IMR-90 (cell line): ENCODE data around the gene TFB2M. TPM values are rescaled to one million over a fixed set of nuclear protein-coding genes. Genes with fewer than 3 reads are reported as not detected.

Experiments
- ATAC-seq: fragments of 200-7000 bp; cut with Tn5 transposase; 2 replicates; pipeline ENCODE4 v1.9.1; 2020; ENCODE audit warnings: low read depth, mild to moderate bottlenecking, moderate library complexity
- BruUV-seq: library from RNA; stranded (reverse); fragments of 400-500 nt; replicated peaks from 2 replicates; lab custom pipeline; 2021; lab: Mats Ljungman, UMichigan
- CTCF ChIA-PET: fragments of 300-600 bp; formaldehyde crosslinking; extraction: SDS; loops from one replicate; lab custom pipeline; 2021; ENCODE audit warnings: antibody characterized with exemption; lab: Yijun Ruan, JAX
- POLR2A ChIA-PET: fragments of 300-600 bp; sonication (Branson Sonifier 250); formaldehyde crosslinking; loops from one replicate; lab custom pipeline; 2022; ENCODE audit warnings: antibody characterized with exemption; ENCODE audit not compliant: unreplicated experiment; lab: Charles Lee
- DNase-seq: peaks from one replicate; pipeline ENCODE4 v3.0.0; 2013
- H2AFZ ChIP-seq: replicated peaks from 2 replicates; pipeline ENCODE3; 2013; ENCODE audit warnings: low read length, mild to moderate bottlenecking; ENCODE audit not compliant: poor library complexity
- H2AK5ac ChIP-seq: 2 replicates; pipeline ENCODE4 v1.6.1; 2013; ENCODE audit warnings: low read depth, low read length, inconsistent platforms
- H2AK9ac ChIP-seq: replicated peaks from 2 replicates; pipeline ENCODE3; 2013; ENCODE audit warnings: mild to moderate bottlenecking, low read depth, low read length, moderate library complexity; ENCODE audit not compliant: poor library complexity
- H2BK120ac ChIP-seq: 2 replicates; pipeline ENCODE4 v1.6.1; 2013; ENCODE audit warnings: low read depth, low read length, inconsistent platforms
- H2BK15ac ChIP-seq: 3 replicates; pipeline ENCODE4 v1.6.1; 2013; ENCODE audit warnings: low read depth, low read length, inconsistent platforms
- H2BK20ac ChIP-seq: 2 replicates; pipeline ENCODE4 v1.6.1; 2013; ENCODE audit warnings: low read depth, mild to moderate bottlenecking, inconsistent platforms, low read length, moderate library complexity
- H2BK5ac ChIP-seq: 2 replicates; pipeline ENCODE4 v1.6.1; 2013; ENCODE audit warnings: mild to moderate bottlenecking, low read depth, low read length, inconsistent platforms; ENCODE audit not compliant: poor library complexity, severe bottlenecking
- H3K14ac ChIP-seq: replicated peaks from 2 replicates; pipeline ENCODE4 v1.6.1; 2013; ENCODE audit warnings: low read depth, low read length, inconsistent platforms
- H3K18ac ChIP-seq: 2 replicates; pipeline ENCODE4 v1.6.1; 2013; ENCODE audit warnings: low read depth, low read length, control low read depth
- H3K23ac ChIP-seq: 2 replicates; pipeline ENCODE4 v1.6.1; 2013; ENCODE audit warnings: low read depth, low read length, inconsistent platforms
- H3K27ac ChIP-seq: 2 replicates; pipeline ENCODE4 v1.5.1; 2013; ENCODE audit warnings: mild to moderate bottlenecking, control low read depth, low read length; ENCODE audit not compliant: insufficient read depth
- H3K27me3 ChIP-seq: 2 replicates; pipeline ENCODE4 v1.6.1; 2013; ENCODE audit warnings: low read length; ENCODE audit not compliant: control insufficient read depth, insufficient read depth
- H3K36me3 ChIP-seq: 2 replicates; pipeline ENCODE4 v1.6.1; 2013; ENCODE audit warnings: low read length, mixed read lengths; ENCODE audit not compliant: control insufficient read depth, insufficient read depth
- H3K4ac ChIP-seq: 2 replicates; pipeline ENCODE4 v1.6.1; 2013; ENCODE audit warnings: low read depth, low read length, inconsistent platforms
- H3K4me1 ChIP-seq: 2 replicates; pipeline ENCODE4 v1.6.1; 2013; ENCODE audit warnings: low read length, mixed read lengths; ENCODE audit not compliant: control insufficient read depth, insufficient read depth
- H3K4me2 ChIP-seq: 2 replicates; pipeline ENCODE4 v1.6.1; 2013; ENCODE audit warnings: low read depth, mild to moderate bottlenecking, control low read depth, low read length, moderate library complexity
- H3K4me3 ChIP-seq: 2 replicates; pipeline ENCODE4 v1.5.1; 2013; ENCODE audit warnings: low read depth, mild to moderate bottlenecking, control low read depth, low read length, moderate library complexity; ENCODE audit not compliant: insufficient read depth
- H3K56ac ChIP-seq: 2 replicates; pipeline ENCODE4 v1.6.1; 2013; ENCODE audit warnings: low read length, inconsistent platforms; ENCODE audit not compliant: insufficient read depth; ENCODE audit errors: extremely low read depth
- H3K79me1 ChIP-seq, 2 experiments: 2 replicates each; pipeline ENCODE4 v1.6.1; 2013; ENCODE audit warnings: low read length in 2 of 2, inconsistent platforms in 1 of 2, low read depth in 1 of 2
- H3K9ac ChIP-seq: 2 replicates; pipeline ENCODE4 v1.6.1; 2013; ENCODE audit warnings: low read depth, low read length, control low read depth
- H3K9me1 ChIP-seq: 2 replicates; pipeline ENCODE4 v1.6.1; 2013; ENCODE audit warnings: low read length, inconsistent platforms; ENCODE audit not compliant: insufficient read depth
- H3K9me3 ChIP-seq: 2 replicates; pipeline ENCODE4 v1.6.1; 2013; ENCODE audit warnings: low read length; ENCODE audit not compliant: control insufficient read depth, insufficient read depth
- H4K20me1 ChIP-seq: 2 replicates; pipeline ENCODE4 v1.6.1; 2013; ENCODE audit warnings: low read length, inconsistent platforms; ENCODE audit not compliant: insufficient read depth
- H4K5ac ChIP-seq: 2 replicates; pipeline ENCODE4 v1.6.1; 2013; ENCODE audit warnings: mild to moderate bottlenecking, low read depth, low read length, control low read depth
- H4K8ac ChIP-seq, 2 experiments: 2 replicates each; pipeline ENCODE4 v1.6.1; 2013; ENCODE audit warnings: low read depth in 2 of 2, low read length in 2 of 2, control low read depth in 1 of 2, inconsistent platforms in 1 of 2
- H4K91ac ChIP-seq: 2 replicates; pipeline ENCODE4 v1.6.1; 2013; ENCODE audit warnings: low read depth, low read length, inconsistent platforms; ENCODE audit not compliant: insufficient read depth
- BHLHE40 ChIP-seq: fragments of 150-350 bp; IDR thresholded peaks from 2 replicates; pipeline ENCODE4 v1.6.1; 2016; ENCODE audit warnings: mild to moderate bottlenecking, low read depth, low read length
- CEBPB ChIP-seq: IDR thresholded peaks from 2 replicates; pipeline ENCODE4 v1.6.1; 2012; ENCODE audit warnings: low read depth, low read length, improper control_type of control experiment
- FOS ChIP-seq: fragments of 150-350 bp; IDR thresholded peaks from 2 replicates; pipeline ENCODE4 v1.6.1; 2016; ENCODE audit warnings: low read depth, low read length
- MAFK ChIP-seq: IDR thresholded peaks from 2 replicates; pipeline ENCODE4 v1.6.1; 2012; ENCODE audit warnings: low read depth, low read length, improper control_type of control experiment
- MXI1 ChIP-seq: IDR thresholded peaks from 2 replicates; pipeline ENCODE4 v1.6.1; 2012; ENCODE audit warnings: low read depth, mild to moderate bottlenecking, low read length, moderate library complexity, borderline replicate concordance
- NFE2L2 ChIP-seq: fragments of 150-350 bp; IDR thresholded peaks from 2 replicates; pipeline ENCODE4 v1.6.1; 2016; ENCODE audit warnings: low read depth, mild to moderate bottlenecking, low read length
- POLR2A ChIP-seq: IDR thresholded peaks from 2 replicates; pipeline ENCODE4 v1.6.1; 2012; ENCODE audit warnings: mild to moderate bottlenecking, low read depth, low read length
- RCOR1 ChIP-seq: IDR thresholded peaks from 2 replicates; pipeline ENCODE4 v1.6.1; 2012; ENCODE audit warnings: mild to moderate bottlenecking, low read length, improper control_type of control experiment; ENCODE audit not compliant: insufficient replicate concordance
- SMC3 ChIP-seq: fragments of 150-350 bp; IDR thresholded peaks from 2 replicates; pipeline ENCODE4 v1.6.1; 2016; ENCODE audit warnings: low read depth, mild to moderate bottlenecking, antibody characterized with exemption, low read length, moderate library complexity
- USF2 ChIP-seq: fragments of 150-350 bp; IDR thresholded peaks from 2 replicates; pipeline ENCODE4 v1.6.1; 2017; ENCODE audit warnings: mild to moderate bottlenecking, antibody characterized with exemption, low read length, low read depth
- WGBS, 2 experiments: methylation state at CpG; one replicate each; pipeline versions ENCODE4 v1.1.5 to v1.1.7; 2013; ENCODE audit warnings: missing lambda C conversion rate in 2 of 2; ENCODE audit not compliant: insufficient read length in 1 of 2; ENCODE audit errors: extremely low coverage in 2 of 2; 5-methylcytosine and 5-hydroxymethylcytosine counted together
- dilution Hi-C: fragments of 300-500 bp; cut with HindIII; formaldehyde crosslinking; loops from one replicate; pipeline ENCODE4 v1.14.3; 2018; ENCODE audit warnings: low sequenced_read_pairs; ENCODE audit not compliant: unreplicated experiment
- in situ Hi-C: fragments of 300-500 bp; cut with MboI; formaldehyde crosslinking; loops from 3 replicates; pipeline ENCODE4 v1.14.3; 2019; ENCODE audit warnings: low sequenced_read_pairs, inconsistent platforms, mixed read lengths
- intact Hi-C: fragments of 100-400 bp; cut with micrococcal nuclease; formaldehyde crosslinking; loops from 2 replicates; pipeline ENCODE4 v1.10.0; 2022
- polyA plus RNA-seq, 3 experiments: library from polyadenylated mRNA; depleted of rRNA; stranded (reverse); fragments of >200 nt; gene quantifications; 2 replicates each; pipeline ENCODE4 v1.2.3, GENCODE V29; 2012; ENCODE audit warnings: low replicate concordance in 1 of 3
- total RNA-seq: library from RNA; depleted of rRNA; stranded (reverse); fragments of >200 nt; gene quantifications from 2 replicates; pipeline ENCODE4 v1.2.3, GENCODE V29; 2012
- TF ChIP-seq, protein P1 (sequence below): conservative IDR thresholded peaks from 2 replicates; pipeline ENCODE4 v1.5.1; 2012; ENCODE audit warnings: mild to moderate bottlenecking, low read depth, low read length, improper control_type of control experiment

TFB2M gene
- total and polyA plus RNA-seq, 2 of the 4 experiments (the other 2 are of a cell fraction): 13.3 to 15.7 TPM

DNA sequence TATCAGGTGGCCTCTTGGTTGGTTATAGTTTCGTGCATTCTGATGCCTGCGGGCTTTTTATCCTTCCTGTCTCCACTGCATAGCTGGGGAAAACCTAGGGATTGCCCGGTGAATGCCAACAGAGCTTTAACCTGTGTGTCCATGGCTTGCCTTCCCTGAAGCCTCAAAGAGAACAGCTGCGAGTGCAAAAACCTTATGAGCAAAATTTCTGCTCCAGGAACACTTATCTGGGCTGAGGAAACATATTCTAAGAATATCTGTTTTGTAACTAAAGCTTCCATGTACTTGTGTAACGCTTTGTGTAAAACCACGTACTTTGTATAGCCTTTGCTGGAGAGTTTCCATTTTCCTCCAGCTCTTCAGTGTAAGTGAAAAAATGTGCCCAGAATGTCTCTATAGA lies 7.4 kb upstream of the TFB2M start:
- CTCF ChIA-PET: interaction anchor here (0.6 to 0.9 kb wide), 2 partner anchors 28 to 126 kb away, joined by 3 to 4 read pairs; no protein-coding TSS in a partner anchor
- H3K18ac ChIP-seq: no peak overlapping the region
- TF ChIP-seq BHLHE40 (no peak), CEBPB (no peak), USF2 (no peak), POLR2A (no peak), MAFK (no peak), FOS (no peak), NFE2L2 (no peak), MXI1 (no peak), SMC3 (no peak), RCOR1 (no peak)
- TF ChIP-seq, protein P1, sequence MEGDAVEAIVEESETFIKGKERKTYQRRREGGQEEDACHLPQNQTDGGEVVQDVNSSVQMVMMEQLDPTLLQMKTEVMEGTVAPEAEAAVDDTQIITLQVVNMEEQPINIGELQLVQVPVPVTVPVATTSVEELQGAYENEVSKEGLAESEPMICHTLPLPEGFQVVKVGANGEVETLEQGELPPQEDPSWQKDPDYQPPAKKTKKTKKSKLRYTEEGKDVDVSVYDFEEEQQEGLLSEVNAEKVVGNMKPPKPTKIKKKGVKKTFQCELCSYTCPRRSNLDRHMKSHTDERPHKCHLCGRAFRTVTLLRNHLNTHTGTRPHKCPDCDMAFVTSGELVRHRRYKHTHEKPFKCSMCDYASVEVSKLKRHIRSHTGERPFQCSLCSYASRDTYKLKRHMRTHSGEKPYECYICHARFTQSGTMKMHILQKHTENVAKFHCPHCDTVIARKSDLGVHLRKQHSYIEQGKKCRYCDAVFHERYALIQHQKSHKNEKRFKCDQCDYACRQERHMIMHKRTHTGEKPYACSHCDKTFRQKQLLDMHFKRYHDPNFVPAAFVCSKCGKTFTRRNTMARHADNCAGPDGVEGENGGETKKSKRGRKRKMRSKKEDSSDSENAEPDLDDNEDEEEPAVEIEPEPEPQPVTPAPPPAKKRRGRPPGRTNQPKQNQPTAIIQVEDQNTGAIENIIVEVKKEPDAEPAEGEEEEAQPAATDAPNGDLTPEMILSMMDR: no peak
- in situ Hi-C loops (loop anchor here (5.0 kb wide), 1 partner anchor 54 kb away; no protein-coding TSS in a partner anchor), intact Hi-C loops (no loop called here), dilution Hi-C loops (no loop called here)
- no peak overlapping the region for H4K5ac ChIP-seq
- peaks cover 5% of the 10 kb centered on the region for H3K9me1 ChIP-seq
- H4K91ac ChIP-seq: no peak overlapping the region
- H3K4me3 ChIP-seq: no peak overlapping the region
- no TSS peak for BruUV-seq
- no peaks in the 10 kb centered on the region for H3K27me3 ChIP-seq
- no peak overlapping the region for H3K56ac ChIP-seq
- no peak overlapping the region for H2AK5ac ChIP-seq
- H2BK5ac ChIP-seq: no peak overlapping the region
- no peak overlapping the region for H2AFZ ChIP-seq
- peaks cover 21 to 61% of the 10 kb centered on the region in 2 experiments; a peak in 3 of 4 replicates for H3K79me1 ChIP-seq
- no peak overlapping the region for H2BK20ac ChIP-seq
- no peak overlapping the region for H3K9ac ChIP-seq
- peaks cover 2% of the 10 kb centered on the region; the same call in 1 of the 2 replicates for H4K20me1 ChIP-seq
- ATAC-seq (no peak), DNase-seq (no peak)
- H3K9me3 ChIP-seq: no peaks in the 10 kb centered on the region
- no peak overlapping the region for H2AK9ac ChIP-seq
- H4K8ac ChIP-seq: no peak overlapping the region
- no peak overlapping the region for H3K14ac ChIP-seq
- no peak overlapping the region for H3K4me2 ChIP-seq
- no peak overlapping the region for H3K23ac ChIP-seq
- H3K27ac ChIP-seq: no peak overlapping the region
- no peak overlapping the region for H3K4ac ChIP-seq
- POLR2A ChIA-PET: no interaction called here
- no peaks in the 10 kb centered on the region for H3K36me3 ChIP-seq
- no CpG with 5 or more reads among the region's 6 CpGs for WGBS, 2 experiments
- H3K4me1 ChIP-seq: peaks cover 10% of the 10 kb centered on the region
- H2BK120ac ChIP-seq: no peak overlapping the region
- H2BK15ac ChIP-seq: no peak overlapping the region
